Activated CD8-positive, alpha-beta memory T cell treated with anti-CD3 and anti-CD28 coated beads for 4 hours (primary cell): ENCODE measurements around the gene RAD50.
"Not testable (repeated sequence)": the region's sequence is repeated elsewhere in the genome, so short reads cannot be mapped to it uniquely, and the experiment has no call there.

Source experiments
- DNase-seq, 2 donors: peaks; one replicate each; pipeline ENCODE4 v3.0.0-alpha.2; 2020; ENCODE audit warnings: low read depth in 2 of 2

RAD50 gene

DNA sequence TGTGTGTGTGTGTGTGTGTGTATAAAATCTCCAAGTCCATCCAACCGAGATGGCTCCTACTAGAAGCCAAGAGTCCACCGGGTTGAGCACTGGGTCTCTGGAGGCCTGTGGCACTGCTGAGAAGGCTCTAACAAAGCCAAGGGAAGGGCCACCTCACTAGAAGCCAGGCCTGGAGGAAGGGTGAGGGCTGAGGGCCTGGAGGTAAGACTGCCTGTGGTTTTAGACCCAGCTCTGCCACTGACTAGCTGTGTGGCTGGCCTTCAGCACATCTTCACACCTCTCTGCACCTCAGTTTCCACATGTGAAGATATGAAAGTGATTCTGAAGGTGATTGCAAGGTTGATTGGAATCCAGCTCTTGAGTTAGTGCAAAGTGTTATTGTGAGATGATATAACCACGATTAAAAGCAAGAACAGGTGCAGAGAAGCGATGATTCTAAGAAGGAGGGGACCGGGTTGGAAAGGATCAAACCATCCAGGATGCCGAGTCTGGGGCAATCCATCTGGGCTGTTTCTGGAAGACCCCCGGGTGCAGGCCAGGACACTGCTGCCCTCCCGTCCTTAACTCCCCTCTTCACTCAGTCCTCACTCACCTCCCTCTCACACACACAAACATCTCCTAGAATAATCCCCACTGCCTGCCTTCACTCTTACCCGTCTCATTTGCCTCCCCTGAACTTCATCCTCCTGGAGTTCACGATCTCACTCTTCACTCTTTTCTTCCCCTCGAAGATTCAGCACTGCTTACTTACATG is 119.3 kb downstream of the RAD50 start:
- no peak for DNase-seq

DNA sequence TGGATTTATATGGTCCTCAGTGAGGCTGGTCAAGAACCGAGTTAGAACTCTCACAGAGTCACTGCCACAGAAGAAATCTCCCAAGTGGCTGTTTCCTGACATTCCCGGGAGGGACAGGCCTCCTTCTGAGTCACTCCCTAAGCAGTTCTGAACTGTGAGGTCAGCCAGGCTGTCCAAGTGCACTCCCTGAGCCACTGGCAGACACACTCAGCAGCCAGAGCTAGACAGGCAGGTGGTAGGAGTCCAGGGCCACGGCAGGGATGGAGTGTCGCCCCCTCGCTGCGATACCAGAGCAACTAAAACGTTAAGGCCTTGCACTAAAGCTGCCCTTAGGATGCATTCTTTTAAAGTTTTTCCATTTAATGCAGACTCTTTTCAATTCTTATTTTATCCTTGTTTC is 120.4 kb downstream of the RAD50 start:
- no peak for DNase-seq

DNA sequence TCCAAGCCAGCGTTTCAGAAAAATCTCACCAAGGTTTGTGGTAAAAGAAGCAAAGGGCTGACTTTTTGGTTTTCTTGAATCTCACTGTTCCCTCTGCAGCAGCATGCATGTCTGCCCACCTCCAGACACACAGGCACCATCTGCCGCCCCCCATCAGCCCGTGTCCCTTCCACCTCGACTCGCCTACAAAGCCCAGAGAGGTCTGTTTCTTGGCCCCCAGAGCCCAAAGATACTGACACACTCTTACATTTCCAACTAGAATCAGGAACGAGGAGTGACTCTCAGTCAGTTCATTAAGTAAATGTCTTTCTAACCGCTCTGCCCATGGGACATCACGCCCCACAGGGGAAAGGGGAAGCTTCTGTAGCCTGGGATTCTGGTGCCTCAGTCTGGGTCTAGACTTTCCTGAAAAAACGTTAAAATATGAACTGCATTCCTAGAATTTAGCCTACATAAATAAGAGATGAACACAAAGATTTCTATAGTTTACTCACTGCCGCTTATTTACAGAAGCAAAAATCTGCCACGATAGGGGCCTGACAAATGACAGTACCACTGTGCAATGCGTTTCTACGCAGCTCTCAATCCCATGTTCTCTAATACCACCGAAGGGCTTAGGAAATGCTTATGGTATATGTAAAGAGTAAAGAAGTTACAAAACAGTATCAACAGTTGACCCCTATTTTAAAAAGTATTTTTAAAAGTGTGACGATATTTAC is 121.1 kb downstream of the RAD50 start:
- DNase-seq, result no peak

DNA sequence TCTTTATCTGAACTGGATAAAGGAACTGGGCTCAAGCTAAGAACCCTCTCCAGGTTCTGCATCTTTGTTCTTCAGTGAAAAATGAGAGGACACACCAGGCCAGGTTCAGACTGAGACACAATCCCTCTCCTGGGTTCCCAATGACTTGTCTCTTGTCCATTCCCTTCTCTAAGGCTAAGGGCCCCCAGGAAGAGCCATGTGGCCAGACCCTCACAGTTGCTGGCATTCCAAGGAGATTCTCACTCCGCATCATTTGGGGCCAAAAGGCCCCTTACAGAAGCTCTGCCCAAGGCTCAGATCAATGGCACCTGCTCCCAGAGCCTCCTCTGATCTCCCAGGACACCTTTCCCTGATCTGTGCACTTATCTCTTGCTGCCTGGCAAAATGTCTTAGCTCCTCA is 122.0 kb downstream of the RAD50 start:
- DNase-seq, result no peak

DNA sequence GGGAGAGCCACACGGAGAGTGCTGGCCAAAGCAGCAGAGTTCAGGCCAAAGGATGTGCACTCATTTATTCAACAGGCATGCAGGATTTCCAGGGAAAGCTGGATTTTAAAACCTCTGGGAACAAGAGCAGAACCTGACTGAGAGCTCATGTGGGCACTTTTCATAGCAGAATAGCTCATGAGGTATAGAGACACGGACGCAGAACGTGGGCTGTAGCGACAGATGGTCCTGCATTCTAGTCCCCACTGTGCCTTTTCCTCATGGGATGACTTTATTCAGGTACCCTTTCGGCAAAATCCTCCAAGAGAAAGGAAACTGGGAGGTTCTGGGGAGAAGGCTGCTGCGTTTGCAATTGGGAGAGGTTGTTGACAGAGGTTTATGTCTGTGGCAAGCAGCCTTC is 122.4 kb downstream of the RAD50 start:
- no peak for DNase-seq

DNA sequence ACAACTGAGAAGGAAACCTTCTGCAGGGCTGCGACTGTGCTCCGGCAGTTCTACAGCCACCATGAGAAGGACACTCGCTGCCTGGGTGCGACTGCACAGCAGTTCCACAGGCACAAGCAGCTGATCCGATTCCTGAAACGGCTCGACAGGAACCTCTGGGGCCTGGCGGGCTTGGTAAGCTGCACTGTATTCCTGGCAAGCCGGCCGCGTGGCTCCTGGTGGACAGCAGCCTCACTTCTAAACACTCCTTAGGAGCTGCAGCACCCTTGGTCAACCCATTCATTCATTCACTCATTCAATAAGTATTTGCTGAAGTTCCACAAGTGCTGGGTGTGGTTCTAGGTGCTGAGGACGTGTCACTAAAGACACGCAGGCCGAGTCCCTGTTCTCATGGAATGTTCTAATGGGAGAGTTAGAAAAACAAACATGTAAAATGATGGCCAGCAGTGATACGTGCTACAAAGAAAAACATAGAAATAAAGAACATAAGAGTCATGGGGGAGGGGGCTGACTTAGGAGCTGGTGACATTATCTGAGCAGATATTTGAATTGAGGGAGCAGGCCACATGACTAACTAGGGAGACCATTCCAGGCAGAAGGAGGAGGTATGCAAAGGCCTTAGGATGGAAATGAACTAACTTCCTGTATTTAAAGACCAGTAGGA is 123.1 kb downstream of the RAD50 start:
- no peak for DNase-seq

DNA sequence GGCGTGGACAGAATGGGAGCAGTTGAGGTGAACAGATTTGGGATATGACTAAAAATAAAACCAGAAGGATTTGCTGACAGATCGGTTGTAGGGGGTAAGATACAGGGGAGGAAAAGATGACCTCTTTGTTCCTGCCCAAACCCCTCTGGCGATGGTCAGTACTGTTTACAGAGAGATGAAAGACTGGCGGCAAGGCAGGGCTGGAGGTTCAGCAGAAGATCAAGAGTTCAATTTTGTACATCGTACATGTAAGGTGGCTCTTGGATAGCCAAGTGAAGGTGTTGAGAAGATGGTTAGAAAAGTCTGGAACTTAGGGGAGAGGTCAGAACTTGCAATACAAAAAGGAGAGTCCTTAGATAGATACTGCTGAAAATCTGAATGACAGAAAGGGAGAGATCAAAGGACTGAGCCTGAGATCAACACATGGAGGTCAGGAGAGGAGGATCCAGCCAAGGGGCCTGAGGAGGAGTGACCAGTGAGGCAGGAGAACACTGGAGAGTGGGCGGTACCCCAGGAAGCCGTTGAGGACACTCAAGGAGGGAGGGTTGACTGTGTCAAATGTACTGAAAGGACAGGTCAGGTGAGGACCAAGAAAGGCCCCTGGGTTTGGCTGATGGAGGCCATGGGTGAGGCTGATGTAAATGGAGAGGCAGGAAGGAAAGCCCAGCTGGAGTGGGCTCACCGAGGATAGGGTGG is 124.2 kb downstream of the RAD50 start:
- DNase-seq, result no peak

DNA sequence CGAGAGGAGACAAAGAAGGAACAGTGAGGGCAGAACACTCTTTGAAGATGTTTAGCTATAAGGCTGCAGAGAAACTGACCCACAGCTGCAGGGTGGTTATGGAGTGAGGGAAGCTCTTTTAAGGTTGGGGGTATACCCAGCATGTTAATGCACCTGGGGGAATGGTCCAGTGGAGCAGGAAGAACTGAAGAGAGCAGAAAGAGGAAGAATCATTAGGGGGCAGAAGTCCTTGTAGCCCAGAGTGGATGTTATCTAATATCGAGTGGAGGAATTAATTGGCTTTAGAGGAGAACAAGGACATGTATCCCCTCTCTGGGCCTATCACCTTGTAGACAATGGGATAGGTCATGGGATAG is 124.7 kb downstream of the RAD50 start:
- no peak for DNase-seq

DNA sequence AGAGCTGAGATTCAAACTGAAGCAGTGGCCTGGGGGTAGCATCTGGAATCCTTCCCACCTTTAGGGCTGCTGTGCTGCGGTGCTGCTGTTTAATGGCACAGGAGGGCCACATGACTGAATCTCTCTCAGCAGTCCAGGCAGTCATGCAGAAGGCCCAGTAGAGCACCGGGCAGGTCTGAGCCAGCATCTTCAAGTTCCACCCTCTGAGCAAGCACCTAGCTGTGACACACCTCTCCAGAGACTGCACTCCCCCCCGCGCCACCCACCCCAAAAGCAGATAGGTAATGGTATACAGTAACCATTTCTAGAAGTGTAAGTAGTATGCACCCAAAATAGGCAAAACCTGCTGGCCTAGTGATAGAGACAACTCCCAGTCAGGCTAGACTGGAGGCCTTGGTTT is 125.2 kb downstream of the RAD50 start:
- DNase-seq, result no peak

DNA sequence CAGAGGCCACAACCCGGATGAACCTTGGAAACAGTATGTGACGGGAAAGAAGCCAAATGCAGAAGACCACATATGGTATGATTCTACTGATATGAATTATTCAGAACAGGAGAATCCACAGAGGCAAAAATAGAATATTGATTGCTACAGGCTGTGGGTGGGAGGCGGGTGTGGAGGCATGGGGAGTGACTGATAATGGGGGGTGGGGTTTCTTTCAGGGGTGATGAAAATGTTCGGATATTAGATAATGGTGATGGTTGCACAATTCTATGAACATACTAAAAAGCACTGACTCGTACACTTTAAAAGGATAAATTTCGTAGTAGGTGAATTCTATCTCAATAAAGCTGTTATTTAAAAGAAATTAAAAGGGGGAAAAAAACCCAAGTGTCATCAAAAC is 127.7 kb downstream of the RAD50 start:
- no peak for DNase-seq

DNA sequence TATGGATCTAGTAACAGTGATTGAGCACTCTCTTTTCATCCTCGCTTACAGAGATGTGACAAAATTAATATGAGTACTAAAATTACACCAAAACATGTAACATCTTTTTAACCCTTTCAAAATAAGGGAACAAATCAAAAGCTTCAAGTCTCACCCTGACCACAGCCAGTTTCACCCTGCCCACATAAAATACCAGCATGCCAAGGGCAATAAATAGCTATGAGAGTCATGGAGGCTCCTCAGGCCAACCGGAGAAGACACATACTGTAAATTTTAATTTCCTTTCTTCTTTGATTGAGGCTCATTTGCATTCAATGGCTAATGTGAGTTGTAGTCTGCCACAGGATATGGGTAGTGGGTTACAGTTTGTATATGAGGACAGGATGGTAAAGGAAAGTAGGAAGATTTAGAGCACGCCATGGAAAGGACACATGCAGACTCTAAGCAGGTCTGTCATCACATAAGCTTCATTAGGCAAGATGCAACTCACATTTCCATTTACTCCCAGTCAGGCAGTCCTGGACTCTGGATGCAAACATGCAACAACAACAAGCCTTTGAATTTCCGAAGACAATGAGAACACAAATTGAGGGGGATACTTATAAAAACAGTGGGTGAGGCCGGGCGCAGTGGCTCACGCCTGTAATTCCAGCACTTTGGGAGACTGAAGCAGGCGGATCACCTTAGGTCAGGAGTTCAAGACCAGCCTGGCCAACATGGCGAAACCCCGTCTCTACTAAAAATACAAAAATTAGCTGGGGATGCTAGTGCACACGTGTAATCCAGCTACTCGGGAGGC is 128.3 kb downstream of the RAD50 start:
- DNase-seq, result no peak

DNA sequence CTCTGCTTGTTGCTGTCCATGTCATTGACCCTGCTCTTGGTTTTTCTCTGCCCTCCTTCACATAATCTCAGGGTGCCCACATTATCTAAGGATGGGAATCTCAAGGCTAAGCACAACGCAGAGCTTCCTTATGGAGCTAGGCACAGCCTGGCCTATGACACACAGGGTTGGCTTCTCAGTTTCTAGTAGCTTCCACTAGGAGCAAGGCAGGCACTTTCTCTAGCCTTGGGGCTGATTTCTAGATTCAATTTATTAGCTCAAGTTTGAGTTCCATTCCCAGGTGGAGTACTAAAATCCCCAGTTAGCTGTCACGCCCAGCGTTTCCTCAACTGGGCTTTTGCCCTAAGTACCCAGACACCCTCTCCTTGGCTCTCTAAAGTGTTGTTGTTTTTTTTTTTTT is 129.4 kb downstream of the RAD50 start:
- DNase-seq, result no peak

DNA sequence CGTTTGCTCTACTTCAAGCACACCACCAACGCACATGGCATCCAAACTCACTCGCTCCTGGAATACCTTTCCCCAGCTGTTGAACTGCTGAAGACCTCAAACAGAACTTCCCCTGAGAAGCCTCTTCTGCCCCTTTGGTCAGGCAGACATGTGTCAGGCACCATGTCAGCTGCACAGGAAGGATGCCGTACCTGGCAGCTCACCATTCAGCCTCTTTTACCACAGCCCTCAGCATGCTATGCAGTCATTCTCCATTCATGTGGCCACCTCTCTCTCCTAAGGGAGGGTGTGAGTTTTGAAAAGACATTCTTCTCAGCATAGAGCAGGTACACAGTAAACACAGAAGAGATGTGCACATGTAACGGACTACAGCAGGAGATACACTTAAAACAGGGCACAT is 131.2 kb downstream of the RAD50 start:
- peak in 1 of 2 donors; percentile 11 for DNase-seq

DNA sequence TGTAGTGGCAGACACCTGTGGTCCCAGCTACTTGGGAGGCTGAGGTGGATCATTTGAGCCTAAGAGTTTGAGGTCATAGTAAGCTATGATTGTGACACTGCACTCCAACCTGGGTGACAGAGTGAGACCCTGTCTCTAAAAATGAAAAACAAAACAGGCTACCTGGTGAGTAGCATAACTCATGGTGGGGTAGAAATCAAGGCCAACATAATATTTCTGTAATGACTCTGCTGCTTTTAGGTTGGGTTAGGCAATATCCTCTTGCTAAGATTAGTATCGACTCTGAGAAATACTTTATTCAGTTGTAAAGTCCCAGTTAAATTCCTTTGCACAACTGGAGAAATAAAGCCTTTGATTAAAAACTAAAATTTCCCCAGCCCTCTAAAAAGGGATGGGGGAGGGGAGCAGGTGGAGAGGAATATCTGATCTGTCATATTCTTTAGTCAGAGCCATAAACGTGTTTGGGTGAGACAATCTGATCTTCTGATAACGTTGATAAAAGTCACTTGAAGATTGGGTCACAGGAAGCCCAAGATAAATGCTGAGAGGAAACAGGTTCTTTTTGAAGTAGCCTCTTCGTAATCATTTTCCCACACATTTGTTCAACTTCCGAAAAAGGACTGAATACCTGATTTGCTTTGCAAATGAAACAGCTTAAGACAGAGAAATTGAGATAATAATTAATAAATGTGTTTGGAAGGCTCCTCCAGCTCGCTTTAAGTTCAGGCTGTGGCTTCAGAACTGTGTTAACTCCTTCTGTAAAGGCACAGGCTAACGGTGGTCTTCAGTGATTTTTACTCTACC is 132.0 kb downstream of the RAD50 start:
- peak in 1 of 2 donors; percentile 19 for DNase-seq

DNA sequence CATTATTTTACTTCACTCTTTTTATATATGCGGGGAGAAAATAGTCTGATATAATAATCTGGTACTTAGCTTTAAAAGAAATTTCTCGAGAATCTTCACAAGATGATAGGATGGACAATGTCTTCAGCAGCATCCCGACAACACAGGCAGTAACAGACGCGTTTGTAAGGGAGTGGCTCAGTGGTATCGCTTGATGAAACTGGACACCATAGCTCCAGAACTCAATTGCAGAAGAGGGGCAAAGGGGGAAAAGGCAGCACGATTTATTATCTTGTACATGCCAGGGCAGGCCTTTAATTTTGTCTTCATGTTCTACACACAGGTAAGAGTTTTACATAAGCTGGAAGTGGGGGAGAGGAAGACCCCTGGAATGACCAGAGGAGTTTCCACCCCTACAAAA is 132.7 kb downstream of the RAD50 start:
- no peak for DNase-seq

DNA sequence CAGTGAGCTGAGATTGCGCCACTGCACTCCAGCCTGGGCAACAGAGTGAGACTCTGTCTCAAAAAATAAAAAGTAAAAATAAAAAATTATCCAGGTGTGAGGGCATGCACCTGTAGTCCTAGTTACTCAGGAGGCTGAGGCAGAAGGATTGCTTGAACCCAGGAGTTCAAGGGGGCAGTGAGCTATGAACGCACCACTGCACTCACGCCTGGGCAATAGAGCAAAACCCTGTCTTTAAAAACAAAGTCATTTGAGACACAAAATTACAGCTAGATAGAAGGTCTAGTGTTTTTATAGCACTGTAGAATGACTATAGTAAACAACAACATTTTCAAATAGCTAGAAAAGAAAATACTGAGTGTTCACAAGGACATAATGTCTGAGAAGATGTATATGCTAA is 133.4 kb downstream of the RAD50 start:
- no peak for DNase-seq

DNA sequence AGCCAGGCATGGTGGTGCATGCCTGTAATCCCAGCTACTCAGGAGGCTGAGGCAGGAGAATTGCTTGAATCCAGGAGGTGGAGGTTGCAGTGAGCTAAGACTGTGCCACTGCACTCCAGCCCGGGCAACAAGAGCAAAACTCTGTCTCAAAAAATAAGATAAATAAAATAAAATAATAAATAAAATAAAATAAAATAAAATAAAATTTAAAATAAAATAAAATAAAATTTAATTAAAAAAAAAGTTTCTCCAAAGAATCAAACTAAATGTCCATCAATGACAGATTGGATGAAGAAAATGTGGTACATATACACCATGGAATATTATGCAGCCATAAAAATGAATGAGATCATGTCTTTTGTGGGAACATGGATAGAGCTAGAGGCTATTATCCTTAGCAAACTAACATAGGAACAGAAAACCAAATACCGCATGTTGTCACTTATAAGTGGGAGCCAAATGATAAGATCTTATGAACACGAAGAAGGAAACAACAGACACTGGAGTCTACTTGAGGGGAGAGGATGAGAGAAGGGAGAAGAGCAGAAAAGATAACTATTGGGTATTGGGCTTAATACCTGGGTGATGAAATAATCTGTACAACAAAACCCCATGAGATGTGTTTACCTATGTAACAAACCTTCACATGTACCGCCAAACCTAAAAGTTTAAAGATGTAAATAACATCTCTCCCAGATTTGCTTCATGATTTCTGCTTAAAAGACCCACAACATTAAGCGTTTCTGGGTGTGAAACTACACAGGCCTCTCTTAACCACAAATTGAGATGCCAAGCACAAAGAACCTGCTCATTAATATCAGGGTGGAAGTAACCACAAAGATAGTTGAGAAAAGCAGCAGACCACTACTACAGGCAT is 135.2 kb downstream of the RAD50 start:
- not testable (repeated sequence) for DNase-seq

DNA sequence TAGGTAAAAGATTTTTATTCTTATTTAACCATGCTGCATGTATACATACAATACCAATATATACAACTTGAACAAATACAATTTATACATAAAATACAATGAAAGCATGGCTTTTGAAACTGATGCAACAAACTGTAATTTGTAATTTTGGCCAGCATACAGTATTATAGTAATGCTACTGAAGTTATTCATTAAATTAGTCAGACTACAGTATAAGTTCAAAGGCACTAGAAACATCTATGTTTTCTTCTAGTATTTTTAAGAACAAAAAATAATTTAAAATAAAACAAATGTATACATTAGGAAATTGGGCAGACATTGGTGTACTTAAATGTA is 135.8 kb downstream of the RAD50 start:
- no peak for DNase-seq
